ENCODE data around the gene CMIP. TPM values are rescaled to one million over a fixed set of nuclear protein-coding genes. Genes with fewer than 3 reads are reported as not detected.

CMIP gene
- polyA plus RNA-seq, 1 of the 3 experiments (the other 2 are of a cell fraction) = 5.4 TPM

DNA sequence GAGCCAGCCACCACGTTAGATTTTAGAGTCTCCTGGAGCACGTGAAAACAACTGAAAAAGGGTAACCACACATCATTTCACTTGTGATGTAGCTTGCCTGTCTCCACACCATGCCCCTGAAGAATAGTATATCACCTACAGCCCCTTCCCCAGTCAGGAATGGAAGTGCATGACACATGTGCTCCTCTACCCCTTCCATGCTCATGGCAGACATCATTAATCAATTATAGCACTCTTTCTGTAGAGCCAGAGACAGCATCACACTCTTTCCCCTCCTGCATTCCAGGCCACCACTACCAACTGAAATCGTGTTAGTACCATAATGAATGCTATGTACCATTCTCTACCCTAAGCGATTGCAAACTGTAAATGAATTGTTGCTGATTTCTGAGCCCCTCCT is 221.0 kb downstream of the CMIP start:
- Histone ChIP-seq H3K27me3 (ENCODE audit: insufficient read depth) (no peaks in the 10 kb centered on the region), H3F3A (replicated peaks; ENCODE audit: insufficient read depth) (no peaks in the 10 kb centered on the region), H3K9me3 (no peaks in the 10 kb centered on the region), H3K79me2 (ENCODE audit: insufficient read depth) (no peaks in the 10 kb centered on the region), H3K4me2 (no peak overlapping the region), H3K9me2 (no peaks in the 10 kb centered on the region), H3K36me3 (replicated peaks in 1 of 2; ENCODE audit: control insufficient read depth in 1 of 2, insufficient read depth in 2 of 2, low read length in 1 of 2) (peaks cover 0 to 25% of the 10 kb centered on the region in 2 experiments), H3K9ac (no peak overlapping the region), H3K4me1 (ENCODE audit: control insufficient read depth in 1 of 2, insufficient read depth in 2 of 2, low read depth in 1 of 2, low read length in 1 of 2) (peaks cover 0 to 5% of the 10 kb centered on the region in 2 experiments; a peak in 1 of 4 replicates), H2AFZ (ENCODE audit: low read depth) (no peak overlapping the region), H4K20me1 (ENCODE audit: insufficient read depth) (no peaks in the 10 kb centered on the region), H3K27ac (ENCODE audit: low read depth in 2 of 2, low read length in 1 of 2) (no peak overlapping the region), H3K4me3 (ENCODE audit: low read depth in 2 of 2, low read length in 1 of 2) (no peak overlapping the region)
- POLR2A ChIA-PET = no interaction called here
- CTCF ChIA-PET = no interaction called here
- TF ChIP-seq, protein P1, sequence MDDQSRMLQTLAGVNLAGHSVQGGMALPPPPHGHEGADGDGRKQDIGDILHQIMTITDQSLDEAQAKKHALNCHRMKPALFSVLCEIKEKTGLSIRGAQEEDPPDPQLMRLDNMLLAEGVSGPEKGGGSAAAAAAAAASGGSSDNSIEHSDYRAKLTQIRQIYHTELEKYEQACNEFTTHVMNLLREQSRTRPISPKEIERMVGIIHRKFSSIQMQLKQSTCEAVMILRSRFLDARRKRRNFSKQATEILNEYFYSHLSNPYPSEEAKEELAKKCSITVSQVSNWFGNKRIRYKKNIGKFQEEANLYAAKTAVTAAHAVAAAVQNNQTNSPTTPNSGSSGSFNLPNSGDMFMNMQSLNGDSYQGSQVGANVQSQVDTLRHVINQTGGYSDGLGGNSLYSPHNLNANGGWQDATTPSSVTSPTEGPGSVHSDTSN (IDR thresholded peaks at IDR 0.05) = no peak
- TF ChIP-seq SMC3 (IDR thresholded peaks at IDR 0.05; ENCODE audit: low read depth, low read length) (no peak), TAF1 (IDR thresholded peaks at IDR 0.05; ENCODE audit: borderline replicate concordance, low read depth, low read length) (no peak), POLR2AphosphoS5 (IDR thresholded peaks at IDR 0.05; ENCODE audit: low read depth, low read length) (no peak), GATA2 (CRISPR knock-in tag; IDR thresholded peaks at IDR 0.05) (no peak), TCF12 (IDR thresholded peaks at IDR 0.05) (no peak), NRF1 (IDR thresholded peaks at IDR 0.05; ENCODE audit: low read depth, low read length) (no peak), CHD2 (IDR thresholded peaks at IDR 0.05; ENCODE audit: low read length, partially characterized antibody) (no peak), FOXJ3 (CRISPR knock-in tag; IDR thresholded peaks at IDR 0.05) (no peak), RCOR1 (IDR thresholded peaks at IDR 0.05; ENCODE audit: low read length) (no peak), RFX5 (IDR thresholded peaks at IDR 0.05; ENCODE audit: low read length) (no peak), NFIC (IDR thresholded peaks at IDR 0.05; ENCODE audit: borderline replicate concordance) (no peak), EZH2phosphoT487 (IDR thresholded peaks at IDR 0.05; ENCODE audit: borderline replicate concordance, low read depth) (no peak)
- TF ChIP-seq, protein P2, sequence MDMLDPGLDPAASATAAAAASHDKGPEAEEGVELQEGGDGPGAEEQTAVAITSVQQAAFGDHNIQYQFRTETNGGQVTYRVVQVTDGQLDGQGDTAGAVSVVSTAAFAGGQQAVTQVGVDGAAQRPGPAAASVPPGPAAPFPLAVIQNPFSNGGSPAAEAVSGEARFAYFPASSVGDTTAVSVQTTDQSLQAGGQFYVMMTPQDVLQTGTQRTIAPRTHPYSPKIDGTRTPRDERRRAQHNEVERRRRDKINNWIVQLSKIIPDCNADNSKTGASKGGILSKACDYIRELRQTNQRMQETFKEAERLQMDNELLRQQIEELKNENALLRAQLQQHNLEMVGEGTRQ (IDR thresholded peaks at IDR 0.05; ENCODE audit: borderline replicate concordance, low read depth, low read length) = no peak
- TF ChIP-seq, protein P3, sequence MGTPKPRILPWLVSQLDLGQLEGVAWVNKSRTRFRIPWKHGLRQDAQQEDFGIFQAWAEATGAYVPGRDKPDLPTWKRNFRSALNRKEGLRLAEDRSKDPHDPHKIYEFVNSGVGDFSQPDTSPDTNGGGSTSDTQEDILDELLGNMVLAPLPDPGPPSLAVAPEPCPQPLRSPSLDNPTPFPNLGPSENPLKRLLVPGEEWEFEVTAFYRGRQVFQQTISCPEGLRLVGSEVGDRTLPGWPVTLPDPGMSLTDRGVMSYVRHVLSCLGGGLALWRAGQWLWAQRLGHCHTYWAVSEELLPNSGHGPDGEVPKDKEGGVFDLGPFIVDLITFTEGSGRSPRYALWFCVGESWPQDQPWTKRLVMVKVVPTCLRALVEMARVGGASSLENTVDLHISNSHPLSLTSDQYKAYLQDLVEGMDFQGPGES (IDR thresholded peaks at IDR 0.05; ENCODE audit: low read depth, low read length) = no peak
- TF ChIP-seq, protein P4, sequence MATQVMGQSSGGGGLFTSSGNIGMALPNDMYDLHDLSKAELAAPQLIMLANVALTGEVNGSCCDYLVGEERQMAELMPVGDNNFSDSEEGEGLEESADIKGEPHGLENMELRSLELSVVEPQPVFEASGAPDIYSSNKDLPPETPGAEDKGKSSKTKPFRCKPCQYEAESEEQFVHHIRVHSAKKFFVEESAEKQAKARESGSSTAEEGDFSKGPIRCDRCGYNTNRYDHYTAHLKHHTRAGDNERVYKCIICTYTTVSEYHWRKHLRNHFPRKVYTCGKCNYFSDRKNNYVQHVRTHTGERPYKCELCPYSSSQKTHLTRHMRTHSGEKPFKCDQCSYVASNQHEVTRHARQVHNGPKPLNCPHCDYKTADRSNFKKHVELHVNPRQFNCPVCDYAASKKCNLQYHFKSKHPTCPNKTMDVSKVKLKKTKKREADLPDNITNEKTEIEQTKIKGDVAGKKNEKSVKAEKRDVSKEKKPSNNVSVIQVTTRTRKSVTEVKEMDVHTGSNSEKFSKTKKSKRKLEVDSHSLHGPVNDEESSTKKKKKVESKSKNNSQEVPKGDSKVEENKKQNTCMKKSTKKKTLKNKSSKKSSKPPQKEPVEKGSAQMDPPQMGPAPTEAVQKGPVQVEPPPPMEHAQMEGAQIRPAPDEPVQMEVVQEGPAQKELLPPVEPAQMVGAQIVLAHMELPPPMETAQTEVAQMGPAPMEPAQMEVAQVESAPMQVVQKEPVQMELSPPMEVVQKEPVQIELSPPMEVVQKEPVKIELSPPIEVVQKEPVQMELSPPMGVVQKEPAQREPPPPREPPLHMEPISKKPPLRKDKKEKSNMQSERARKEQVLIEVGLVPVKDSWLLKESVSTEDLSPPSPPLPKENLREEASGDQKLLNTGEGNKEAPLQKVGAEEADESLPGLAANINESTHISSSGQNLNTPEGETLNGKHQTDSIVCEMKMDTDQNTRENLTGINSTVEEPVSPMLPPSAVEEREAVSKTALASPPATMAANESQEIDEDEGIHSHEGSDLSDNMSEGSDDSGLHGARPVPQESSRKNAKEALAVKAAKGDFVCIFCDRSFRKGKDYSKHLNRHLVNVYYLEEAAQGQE (IDR thresholded peaks at IDR 0.05; ENCODE audit: low read depth, low read length) = no peak
- 84% methylated on average over 4 of the region's 4 CpGs for WGBS (ENCODE audit: low lambda C conversion rate)
- DNase-seq = no peak

Data from SK-N-SH (cell line).